Left lung (tissue), 14 donors: ENCODE data around the gene ACAT2. TPM values are rescaled to one million over a fixed set of nuclear protein-coding genes. Genes with fewer than 3 reads are reported as not detected.
"Not testable (repeated sequence)": the region's sequence is repeated elsewhere in the genome, so short reads cannot be mapped to it uniquely, and the experiment has no call there.

Experiments used
- ATAC-seq: fragments of 200-7000 bp; cut with Tn5 transposase; one replicate; pipeline ENCODE4 v1.9.1; 2020; ENCODE audit warnings: moderate library complexity
- DNase-seq, 4 donors: peaks; one replicate each; pipeline ENCODE4 v3.0.0-alpha.2; 2013 to 2020
- H3K27ac ChIP-seq, 2 donors: fragments of 200-600 bp; sonication (generic) in 1 of 2; one replicate each; pipeline versions ENCODE4 v1.5.0 to v1.8.0; 2020 to 2021
- H3K27me3 ChIP-seq, 2 donors: fragments of 200-600 bp; sonication (generic) in 1 of 2; one replicate each; pipeline versions ENCODE4 v1.5.0 to v1.8.0; 2020 to 2021
- H3K36me3 ChIP-seq, 2 donors: fragments of 200-600 bp; sonication (generic) in 1 of 2; one replicate each; pipeline versions ENCODE4 v1.5.0 to v1.8.0; 2020 to 2021
- H3K4me1 ChIP-seq, 2 donors: fragments of 200-600 bp; one replicate each; pipeline ENCODE4 v1.8.0; 2021
- H3K4me3 ChIP-seq, 2 donors: fragments of 200-600 bp; sonication (generic) in 1 of 2; one replicate each; pipeline versions ENCODE4 v1.5.0 to v1.8.0; 2020 to 2021; ENCODE audit warnings: mild to moderate bottlenecking in 1 of 2
- H3K9me3 ChIP-seq, 2 donors: fragments of 200-600 bp; sonication (generic) in 1 of 2; one replicate each; pipeline versions ENCODE4 v1.5.0 to v1.8.0; 2020 to 2021
- intact Hi-C, 2 donors: fragments of 100-400 bp; cut with DNase I; formaldehyde crosslinking; loops; one replicate each; pipeline versions ENCODE4 v1.11.2 to v1.14.2; 2022
- long read RNA-seq, 12 donors: library from polyadenylated mRNA in 2 of 12; unstranded in 2 of 12; transcript quantifications; one replicate each; pipeline ENCODE4 v2.0.0 and lab custom pipeline, GENCODE V29; 2019 to 2026
- polyA plus RNA-seq, 6 donors: library from polyadenylated mRNA; unstranded; fragments of 120-200 nt; gene quantifications; one replicate each; pipeline ENCODE4 v1.2.1, GENCODE V29; 2013; ENCODE audit not compliant: insufficient read length in 6 of 6
- total RNA-seq, 2 donors: library from RNA; stranded (reverse); fragmentation: NEBNext Ultra II Directional; extraction: Animal tissue kit (Norgen Biotek cat#: 25700); gene quantifications; one replicate each; pipeline ENCODE4 v1.2.1, GENCODE V29; 2021
- TF ChIP-seq, protein P1 (sequence below), 2 donors: fragments of 200-600 bp; sonication (generic) in 1 of 2; IDR thresholded peaks; one replicate each; pipeline versions ENCODE4 v1.5.0 to v1.8.0; 2021; ENCODE audit warnings: antibody characterized with exemption in 2 of 2
- donor health status: DM: no; HTN: yes; CAD: no.
- donor health status: DM: no; HTN: no; CAD: no.

The ACAT2 gene
- 100 to 1,000 TPM in 1 of 2 donors, 10 to 100 TPM in 1; 31.4 to 116 TPM for total RNA-seq
- polyA plus RNA-seq: 10 to 100 TPM; 25.2 to 37.7 (median 29.4) TPM
- long read RNA-seq, donor 1, transcript ACAT2-201 (9 exons, 3,180 nt): major isoform, 11 of 506 reads
- long read RNA-seq, donor 1, partial matches to known transcripts: 488 of 506 reads
- long read RNA-seq, donor 1, other reads (novel, unspliced or antisense): 7 of 506 reads
- long read RNA-seq, donor 2, transcript ACAT2-201 (9 exons, 3,180 nt): major isoform, 12 of 626 reads
- long read RNA-seq, donor 2, partial matches to known transcripts: 522 of 626 reads
- long read RNA-seq, donor 2, other reads (novel, unspliced or antisense): 91 of 626 reads
- long read RNA-seq, donor 3, transcript ACAT2-201 (9 exons, 3,180 nt): major isoform, 14 of 229 reads
- long read RNA-seq, donor 3, partial matches to known transcripts: 158 of 229 reads
- long read RNA-seq, donor 3, other reads (novel, unspliced or antisense): 57 of 229 reads
- long read RNA-seq, donor 4, transcript ACAT2-201 (9 exons, 3,180 nt): major isoform, 35 of 43 reads
- long read RNA-seq, donor 4, partial matches to known transcripts: 3 of 43 reads
- long read RNA-seq, donor 4, other reads (novel, unspliced or antisense): 5 of 43 reads
- long read RNA-seq, donor 5, transcript ACAT2-201 (9 exons, 3,180 nt): major isoform, 10 of 267 reads
- long read RNA-seq, donor 5, partial matches to known transcripts: 193 of 267 reads
- long read RNA-seq, donor 5, other reads (novel, unspliced or antisense): 64 of 267 reads
- long read RNA-seq, donor 6, transcript ACAT2-201 (9 exons, 3,180 nt): major isoform, 14 of 15 reads
- long read RNA-seq, donor 6, partial matches to known transcripts: 0 of 15 reads
- long read RNA-seq, donor 6, other reads (novel, unspliced or antisense): 0 of 15 reads
- long read RNA-seq, donor 7, transcript ACAT2-201 (9 exons, 3,180 nt): major isoform, 10 of 11 reads
- long read RNA-seq, donor 7, partial matches to known transcripts: 0 of 11 reads
- long read RNA-seq, donor 7, other reads (novel, unspliced or antisense): 0 of 11 reads
- long read RNA-seq, donor 8, transcript ACAT2-201 (9 exons, 3,180 nt): major isoform, 12 of 305 reads
- long read RNA-seq, donor 8, partial matches to known transcripts: 288 of 305 reads
- long read RNA-seq, donor 8, other reads (novel, unspliced or antisense): 5 of 305 reads
- long read RNA-seq, donor 9: 0 reads
- long read RNA-seq, donor 10, transcript ACAT2-201 (9 exons, 3,180 nt): major isoform, 180 of 198 reads
- long read RNA-seq, donor 10, partial matches to known transcripts: 7 of 198 reads
- long read RNA-seq, donor 10, other reads (novel, unspliced or antisense): 11 of 198 reads
- long read RNA-seq, donor 11, transcript ACAT2-201 (9 exons, 3,180 nt): major isoform, 74 of 538 reads
- long read RNA-seq, donor 11, partial matches to known transcripts: 200 of 538 reads
- long read RNA-seq, donor 11, other reads (novel, unspliced or antisense): 261 of 538 reads
- long read RNA-seq, donor 12, transcript ACAT2-201 (9 exons, 3,180 nt): major isoform, 9 of 260 reads
- long read RNA-seq, donor 12, partial matches to known transcripts: 176 of 260 reads
- long read RNA-seq, donor 12, other reads (novel, unspliced or antisense): 74 of 260 reads

DNA sequence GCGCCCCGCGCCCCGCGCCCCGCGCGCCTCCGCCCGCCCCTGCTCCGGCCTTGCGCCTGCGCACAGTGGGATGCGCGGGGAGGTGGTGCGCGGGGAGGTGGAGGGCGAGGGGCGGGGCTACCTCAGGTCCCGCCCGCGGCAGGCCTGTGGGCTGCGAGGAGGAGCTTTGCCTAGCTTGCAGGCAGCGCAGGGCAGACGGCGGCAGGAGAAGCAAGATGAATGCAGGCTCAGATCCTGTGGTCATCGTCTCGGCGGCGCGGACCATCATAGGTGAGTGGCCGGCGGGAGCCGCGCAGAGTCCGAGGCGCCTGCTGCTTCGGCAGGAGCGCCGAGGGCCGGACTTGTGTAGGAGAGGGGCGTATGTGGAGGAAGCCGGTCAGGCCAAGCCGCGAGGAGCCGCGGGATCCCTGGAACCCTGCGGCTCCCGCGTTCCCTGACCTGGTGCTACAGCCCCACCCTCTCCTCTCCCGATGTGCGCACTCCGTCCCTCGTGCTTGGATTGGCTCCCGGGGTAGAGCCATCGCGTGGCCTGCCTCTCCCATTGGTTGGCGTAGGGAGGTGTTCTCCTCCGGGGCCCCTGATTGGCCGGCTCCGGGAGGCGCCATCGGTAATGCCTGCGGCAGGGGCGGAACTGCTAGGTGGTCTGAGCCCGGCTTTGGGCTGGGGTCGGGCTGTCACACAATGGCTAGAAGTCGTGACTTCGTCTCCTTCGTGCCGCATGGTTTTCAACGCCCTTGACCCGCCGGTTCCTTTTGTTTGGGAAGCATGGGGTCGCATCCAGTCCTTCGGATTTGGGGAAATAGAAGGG is at the start of gene ACAT2:
Gene ACAT2 (plus strand): TSS at position 173 of the 808 bp plus-strand sequence. CDS start 43 bp downstream, at position 216.
- H3K4me3 ChIP-seq: peak within 1 kb of the TSS; percentile 87 to 90

DNA sequence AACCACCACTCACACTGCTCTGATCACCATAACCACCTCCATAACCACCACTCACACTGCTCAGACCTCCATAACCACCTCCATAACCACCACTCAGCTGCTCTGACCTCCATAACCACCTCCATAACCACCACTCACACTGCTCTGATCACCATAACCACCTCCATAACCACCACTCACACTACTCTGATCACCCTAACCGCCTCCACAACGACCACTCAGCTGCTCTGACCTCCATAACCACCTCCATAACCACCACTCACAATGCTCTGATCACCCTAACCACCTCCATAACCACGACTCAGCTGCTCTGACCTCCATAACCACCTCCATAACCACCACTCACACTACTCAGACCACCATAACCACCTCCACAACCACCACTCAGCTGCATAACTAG is 49.5 kb upstream of the ACAT2 start:
- peaks cover 9 to 36% of the 10 kb centered on the region in 2 donors for H3K4me1 ChIP-seq
- H3K36me3 ChIP-seq, H3K27me3 ChIP-seq, DNase-seq, intact Hi-C loops, H3K27ac ChIP-seq, H3K9me3 ChIP-seq, ATAC-seq, H3K4me3 ChIP-seq: not testable (repeated sequence)

More for the DNA sequence above, at the start of gene ACAT2:
- ATAC-seq (peak; percentile 99), DNase-seq (peak; percentile 89 to 97 (median 96))
- Histone ChIP-seq H3K9me3 (no peaks in the 10 kb centered on the region), H3K27ac (peak within 1 kb of the TSS; percentile 95 to 96), H3K4me1 (peaks cover 6 to 40% of the 10 kb centered on the region in 2 donors), H3K27me3 (no peaks in the 10 kb centered on the region), H3K36me3 (peaks cover 0 to 64% of the 10 kb centered on the region in 2 donors)
- TF ChIP-seq, protein P1, sequence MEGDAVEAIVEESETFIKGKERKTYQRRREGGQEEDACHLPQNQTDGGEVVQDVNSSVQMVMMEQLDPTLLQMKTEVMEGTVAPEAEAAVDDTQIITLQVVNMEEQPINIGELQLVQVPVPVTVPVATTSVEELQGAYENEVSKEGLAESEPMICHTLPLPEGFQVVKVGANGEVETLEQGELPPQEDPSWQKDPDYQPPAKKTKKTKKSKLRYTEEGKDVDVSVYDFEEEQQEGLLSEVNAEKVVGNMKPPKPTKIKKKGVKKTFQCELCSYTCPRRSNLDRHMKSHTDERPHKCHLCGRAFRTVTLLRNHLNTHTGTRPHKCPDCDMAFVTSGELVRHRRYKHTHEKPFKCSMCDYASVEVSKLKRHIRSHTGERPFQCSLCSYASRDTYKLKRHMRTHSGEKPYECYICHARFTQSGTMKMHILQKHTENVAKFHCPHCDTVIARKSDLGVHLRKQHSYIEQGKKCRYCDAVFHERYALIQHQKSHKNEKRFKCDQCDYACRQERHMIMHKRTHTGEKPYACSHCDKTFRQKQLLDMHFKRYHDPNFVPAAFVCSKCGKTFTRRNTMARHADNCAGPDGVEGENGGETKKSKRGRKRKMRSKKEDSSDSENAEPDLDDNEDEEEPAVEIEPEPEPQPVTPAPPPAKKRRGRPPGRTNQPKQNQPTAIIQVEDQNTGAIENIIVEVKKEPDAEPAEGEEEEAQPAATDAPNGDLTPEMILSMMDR (IDR thresholded peaks at IDR 0.05): peak in 1 of 2 donors; percentile 19
- intact Hi-C loops: no loop called here

DNA sequence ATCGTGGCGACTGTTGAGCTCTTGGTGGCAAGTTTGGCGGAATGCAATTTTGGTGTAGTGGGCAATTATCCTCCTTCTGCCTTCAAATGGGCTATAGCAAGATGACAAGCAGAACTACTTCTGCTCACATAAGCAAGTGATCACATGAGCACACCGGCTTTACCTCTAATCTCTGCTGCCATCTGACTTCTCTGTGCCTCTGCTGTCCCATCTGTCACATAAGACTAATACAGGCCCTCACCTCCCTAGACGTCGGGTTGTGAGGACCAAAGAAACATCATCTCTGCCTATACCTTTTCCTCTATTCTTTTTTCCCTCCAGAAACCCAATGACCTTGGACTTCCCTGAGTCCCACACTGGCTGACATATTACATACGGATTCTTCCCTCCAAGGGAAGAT is 47.9 kb upstream of the ACAT2 start:
- intact Hi-C loops: no loop called here
- Histone ChIP-seq H3K27me3 (no peaks in the 10 kb centered on the region), H3K27ac (no peak overlapping the region), H3K9me3 (no peaks in the 10 kb centered on the region), H3K4me1 (peaks cover 9 to 45% of the 10 kb centered on the region in 2 donors), H3K4me3 (no peak overlapping the region), H3K36me3 (no peaks in the 10 kb centered on the region)
- ATAC-seq: no peak
- DNase-seq: no peak
- TF ChIP-seq, protein P1 (IDR thresholded peaks at IDR 0.05): no peak

DNA sequence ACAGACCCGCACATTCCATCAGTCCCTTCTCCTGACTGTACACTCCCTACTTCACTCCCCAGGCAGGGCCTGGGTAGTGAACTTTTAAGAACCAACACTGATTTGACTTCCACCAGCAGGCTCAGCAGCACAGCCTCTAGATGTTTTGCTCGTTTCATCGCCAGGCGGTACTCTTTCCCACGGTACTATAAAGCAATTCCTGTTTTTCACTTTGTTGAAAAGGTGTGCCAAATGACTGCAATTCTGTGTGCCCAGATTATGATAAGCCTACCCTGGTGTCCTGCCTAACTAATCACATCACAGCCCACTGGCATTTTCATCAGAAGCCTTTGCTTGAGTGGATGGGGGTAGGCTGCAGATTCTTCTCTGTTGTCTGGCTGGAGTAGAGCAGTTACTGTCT is 47.4 kb upstream of the ACAT2 start:
- peak overlapping the region in 1 of 2 donors; percentile 87 for H3K27ac ChIP-seq
- no peak for ATAC-seq
- H3K4me1 ChIP-seq: peaks cover 9 to 45% of the 10 kb centered on the region in 2 donors
- no peaks in the 10 kb centered on the region for H3K9me3 ChIP-seq
- no peak for DNase-seq
- no peak overlapping the region for H3K4me3 ChIP-seq
- H3K27me3 ChIP-seq: no peaks in the 10 kb centered on the region
- intact Hi-C loops: no loop called here
- H3K36me3 ChIP-seq: no peaks in the 10 kb centered on the region
- TF ChIP-seq, protein P1 (IDR thresholded peaks at IDR 0.05): no peak
